ENCODE measurements around the gene TNRC6C.
"Not testable (repeated sequence)": the region's sequence is repeated elsewhere in the genome, so short reads cannot be mapped to it uniquely, and the experiment has no call there.

Gene TNRC6C

GRCh38 chr17:77933777-77934398 lies 24.6 kb upstream of the TNRC6C start:
- TF ChIP-seq PPARA (CRISPR knock-in tag; IDR thresholded peaks at IDR 0.05; ENCODE audit: borderline replicate concordance) (no peak), GLIS3 (CRISPR knock-in tag; IDR thresholded peaks at IDR 0.05) (no peak), BACH2 (CRISPR knock-in tag; IDR thresholded peaks at IDR 0.05; ENCODE audit: borderline replicate concordance) (no peak), TOX (CRISPR knock-in tag; IDR thresholded peaks at IDR 0.05; ENCODE audit: borderline replicate concordance) (no peak), POU6F1 (CRISPR knock-in tag; IDR thresholded peaks at IDR 0.05; ENCODE audit: borderline replicate concordance, low read depth) (no peak), OSR1 (CRISPR knock-in tag; IDR thresholded peaks at IDR 0.05) (no peak), RARB (CRISPR knock-in tag; IDR thresholded peaks at IDR 0.05) (no peak), ESRRG (CRISPR knock-in tag; IDR thresholded peaks at IDR 0.05) (no peak), ZNF8 (CRISPR knock-in tag; IDR thresholded peaks at IDR 0.05) (no peak), CREB5 (CRISPR knock-in tag; IDR thresholded peaks at IDR 0.05; ENCODE audit: low read depth) (no peak), ZFP3 (CRISPR knock-in tag; IDR thresholded peaks at IDR 0.05) (no peak), ZC3H10 (CRISPR knock-in tag; IDR thresholded peaks at IDR 0.05) (no peak)
- TF ChIP-seq, protein P1, sequence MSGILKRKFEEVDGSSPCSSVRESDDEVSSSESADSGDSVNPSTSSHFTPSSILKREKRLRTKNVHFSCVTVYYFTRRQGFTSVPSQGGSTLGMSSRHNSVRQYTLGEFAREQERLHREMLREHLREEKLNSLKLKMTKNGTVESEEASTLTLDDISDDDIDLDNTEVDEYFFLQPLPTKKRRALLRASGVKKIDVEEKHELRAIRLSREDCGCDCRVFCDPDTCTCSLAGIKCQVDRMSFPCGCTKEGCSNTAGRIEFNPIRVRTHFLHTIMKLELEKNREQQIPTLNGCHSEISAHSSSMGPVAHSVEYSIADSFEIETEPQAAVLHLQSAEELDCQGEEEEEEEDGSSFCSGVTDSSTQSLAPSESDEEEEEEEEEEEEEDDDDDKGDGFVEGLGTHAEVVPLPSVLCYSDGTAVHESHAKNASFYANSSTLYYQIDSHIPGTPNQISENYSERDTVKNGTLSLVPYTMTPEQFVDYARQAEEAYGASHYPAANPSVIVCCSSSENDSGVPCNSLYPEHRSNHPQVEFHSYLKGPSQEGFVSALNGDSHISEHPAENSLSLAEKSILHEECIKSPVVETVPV (CRISPR knock-in tag; IDR thresholded peaks at IDR 0.05), result no peak
- ATAC-seq, result no peak

GRCh38 chr17:77935121-77935571 lies 23.4 kb upstream of the TNRC6C start:
- TF ChIP-seq ESRRG (CRISPR knock-in tag; IDR thresholded peaks at IDR 0.05) (no peak), ZFP3 (CRISPR knock-in tag; IDR thresholded peaks at IDR 0.05) (no peak)
- ATAC-seq, result no peak

DNA sequence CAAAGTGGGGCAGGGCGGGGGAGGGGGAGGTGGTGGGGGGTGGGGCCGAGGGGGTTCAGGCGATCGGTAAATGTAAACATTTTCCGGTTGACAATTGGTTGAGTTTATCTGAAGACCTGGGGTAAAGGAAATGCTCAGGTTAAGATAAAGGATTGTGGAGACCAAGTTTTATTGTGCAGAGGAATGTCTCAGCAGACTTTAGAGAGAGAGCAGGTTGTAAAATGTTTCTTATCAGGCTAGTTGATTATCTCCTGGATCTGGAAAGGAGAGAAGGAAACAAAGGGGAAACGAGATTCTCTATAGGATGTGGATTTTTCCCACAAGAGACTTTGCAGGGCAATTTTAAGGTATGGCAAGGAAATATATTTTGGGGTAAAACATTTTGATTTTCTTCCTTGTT lies 22.8 kb upstream of the TNRC6C start:
- ATAC-seq, result not testable (repeated sequence)

DNA sequence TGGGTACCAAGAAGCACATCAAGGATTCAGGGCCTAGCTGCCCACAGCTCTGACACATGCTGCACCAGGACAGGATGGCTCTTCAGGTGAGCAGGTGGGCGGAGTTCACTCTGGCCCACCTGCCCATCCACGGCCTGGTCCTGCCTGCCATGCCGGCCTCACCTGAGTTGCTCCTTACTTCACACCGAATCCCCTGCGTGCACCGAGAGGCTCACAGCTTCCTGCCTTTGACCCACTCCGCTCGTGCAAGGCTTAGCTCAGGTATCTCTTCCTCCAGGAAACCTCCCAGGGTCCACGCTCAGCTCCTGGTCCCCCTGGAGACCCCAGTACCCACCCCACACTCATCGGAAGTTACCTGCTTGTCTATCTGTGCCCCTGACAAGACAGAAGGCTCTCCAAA lies 21.6 kb upstream of the TNRC6C start:
- ATAC-seq, result no peak
- TF ChIP-seq TOX (CRISPR knock-in tag; IDR thresholded peaks at IDR 0.05; ENCODE audit: borderline replicate concordance) (no peak), TSHZ2 (CRISPR knock-in tag; IDR thresholded peaks at IDR 0.05) (no peak), SNAI2 (CRISPR knock-in tag; IDR thresholded peaks at IDR 0.05) (no peak), ISL1 (CRISPR knock-in tag; IDR thresholded peaks at IDR 0.05) (no peak), POU6F1 (CRISPR knock-in tag; IDR thresholded peaks at IDR 0.05; ENCODE audit: borderline replicate concordance, low read depth) (no peak), PPARA (CRISPR knock-in tag; IDR thresholded peaks at IDR 0.05; ENCODE audit: borderline replicate concordance) (no peak), CREB5 (CRISPR knock-in tag; IDR thresholded peaks at IDR 0.05; ENCODE audit: low read depth) (no peak), ARNTL (CRISPR knock-in tag; IDR thresholded peaks at IDR 0.05; ENCODE audit: borderline replicate concordance, low read depth) (no peak), ZC3H10 (CRISPR knock-in tag; IDR thresholded peaks at IDR 0.05) (no peak), ZFP3 (CRISPR knock-in tag; IDR thresholded peaks at IDR 0.05) (no peak), BACH2 (CRISPR knock-in tag; IDR thresholded peaks at IDR 0.05; ENCODE audit: borderline replicate concordance) (no peak), CSDC2 (CRISPR knock-in tag; IDR thresholded peaks at IDR 0.05) (no peak), GLIS3 (CRISPR knock-in tag; IDR thresholded peaks at IDR 0.05) (no peak), ZNF8 (CRISPR knock-in tag; IDR thresholded peaks at IDR 0.05) (no peak), ZNF70 (CRISPR knock-in tag; IDR thresholded peaks at IDR 0.05) (no peak), RARB (CRISPR knock-in tag; IDR thresholded peaks at IDR 0.05) (no peak), ZFP30 (CRISPR knock-in tag; IDR thresholded peaks at IDR 0.05) (no peak)
- TF ChIP-seq, protein P2, sequence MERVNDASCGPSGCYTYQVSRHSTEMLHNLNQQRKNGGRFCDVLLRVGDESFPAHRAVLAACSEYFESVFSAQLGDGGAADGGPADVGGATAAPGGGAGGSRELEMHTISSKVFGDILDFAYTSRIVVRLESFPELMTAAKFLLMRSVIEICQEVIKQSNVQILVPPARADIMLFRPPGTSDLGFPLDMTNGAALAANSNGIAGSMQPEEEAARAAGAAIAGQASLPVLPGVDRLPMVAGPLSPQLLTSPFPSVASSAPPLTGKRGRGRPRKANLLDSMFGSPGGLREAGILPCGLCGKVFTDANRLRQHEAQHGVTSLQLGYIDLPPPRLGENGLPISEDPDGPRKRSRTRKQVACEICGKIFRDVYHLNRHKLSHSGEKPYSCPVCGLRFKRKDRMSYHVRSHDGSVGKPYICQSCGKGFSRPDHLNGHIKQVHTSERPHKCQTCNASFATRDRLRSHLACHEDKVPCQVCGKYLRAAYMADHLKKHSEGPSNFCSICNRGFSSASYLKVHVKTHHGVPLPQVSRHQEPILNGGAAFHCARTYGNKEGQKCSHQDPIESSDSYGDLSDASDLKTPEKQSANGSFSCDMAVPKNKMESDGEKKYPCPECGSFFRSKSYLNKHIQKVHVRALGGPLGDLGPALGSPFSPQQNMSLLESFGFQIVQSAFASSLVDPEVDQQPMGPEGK (CRISPR knock-in tag; IDR thresholded peaks at IDR 0.05; ENCODE audit: borderline replicate concordance), result no peak
- TF ChIP-seq, protein P1 (CRISPR knock-in tag; IDR thresholded peaks at IDR 0.05), result no peak

Data from SK-N-SH treated with all-trans-retinoic acid at 6 μM for 48 hours (cell line).